Ectodermal cell (in vitro differentiated cells): Measurements from ENCODE around the gene PYGO2.

Source experiments
- H3K27ac ChIP-seq: 2 replicates; pipeline ENCODE4 v1.7.0; 2013; ENCODE audit warnings: mild to moderate bottlenecking, low read depth, low read length; ENCODE audit not compliant: insufficient read depth, poor library complexity, severe bottlenecking
- H3K27me3 ChIP-seq: 2 replicates; pipeline ENCODE4 v1.7.0; 2013; ENCODE audit warnings: mild to moderate bottlenecking, low read length; ENCODE audit not compliant: insufficient read depth, control insufficient read depth, poor library complexity, severe bottlenecking
- H3K36me3 ChIP-seq: one replicate; pipeline ENCODE4 v1.7.0; 2013; ENCODE audit warnings: low read length; ENCODE audit not compliant: control insufficient read depth, insufficient read depth
- H3K4me1 ChIP-seq: one replicate; pipeline ENCODE4 v1.7.0; 2013; ENCODE audit warnings: low read length; ENCODE audit not compliant: control insufficient read depth, insufficient read depth
- H3K4me3 ChIP-seq: 2 replicates; pipeline ENCODE4 v1.7.0; 2013; ENCODE audit warnings: low read depth, low read length, control low read depth; ENCODE audit not compliant: insufficient read depth
- H3K9me3 ChIP-seq: 2 replicates; pipeline ENCODE4 v1.7.0; 2013; ENCODE audit warnings: mild to moderate bottlenecking, low read length, moderate library complexity; ENCODE audit not compliant: control insufficient read depth
- WGBS, 2 experiments: methylation state at CpG; one replicate each; pipeline ENCODE4 v1.1.7; 2013; ENCODE audit warnings: missing lambda C conversion rate in 2 of 2; 5-methylcytosine and 5-hydroxymethylcytosine counted together

The PYGO2 gene

GRCh38 chr1:154941333-154942013 is 20.1 kb downstream of the PYGO2 start:
- H3K27ac ChIP-seq = peak overlapping the region; percentile 64
- no peaks in the 10 kb centered on the region for H3K27me3 ChIP-seq
- 72 to 77% methylated on average over 5 of the region's 5 CpGs for WGBS, 2 experiments
- H3K9me3 ChIP-seq = no peaks in the 10 kb centered on the region
- H3K4me3 ChIP-seq = no peak overlapping the region
- peaks cover 22% of the 10 kb centered on the region for H3K4me1 ChIP-seq
- H3K36me3 ChIP-seq = peaks cover 11% of the 10 kb centered on the region

DNA sequence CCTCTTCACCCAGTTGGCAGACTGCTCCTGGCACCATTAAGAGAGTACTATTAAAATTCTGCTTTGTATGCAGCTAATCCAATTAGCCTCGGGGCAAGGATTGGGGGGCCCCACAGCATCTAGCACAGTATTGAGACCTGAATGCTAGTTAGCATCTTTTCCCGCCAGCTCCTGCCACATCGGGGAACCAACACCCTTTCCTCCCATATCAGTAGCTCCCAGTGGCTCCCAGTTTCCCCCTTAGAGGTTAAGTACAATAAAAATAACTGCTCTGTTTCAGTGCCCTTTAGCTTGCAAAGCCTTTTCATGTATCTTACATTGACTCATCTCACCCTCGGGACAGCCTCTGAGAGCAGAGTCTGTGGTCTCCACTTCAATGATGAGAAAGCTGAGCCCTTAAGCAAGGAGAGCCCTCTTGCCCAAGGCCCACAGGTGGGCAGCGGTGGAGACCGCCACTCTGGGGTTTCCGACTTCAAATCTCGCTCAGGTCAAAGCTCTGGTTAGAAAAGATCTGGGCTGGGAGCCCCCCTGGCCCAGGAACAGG is 20.9 kb downstream of the PYGO2 start:
- H3K36me3 ChIP-seq = peaks cover 10% of the 10 kb centered on the region
- WGBS, 2 experiments = 86% methylated on average over 8 of the region's 8 CpGs
- no peaks in the 10 kb centered on the region for H3K27me3 ChIP-seq
- no peaks in the 10 kb centered on the region for H3K9me3 ChIP-seq
- no peak overlapping the region for H3K4me3 ChIP-seq
- peaks cover 22% of the 10 kb centered on the region for H3K4me1 ChIP-seq
- H3K27ac ChIP-seq = peak overlapping the region; percentile 30

DNA sequence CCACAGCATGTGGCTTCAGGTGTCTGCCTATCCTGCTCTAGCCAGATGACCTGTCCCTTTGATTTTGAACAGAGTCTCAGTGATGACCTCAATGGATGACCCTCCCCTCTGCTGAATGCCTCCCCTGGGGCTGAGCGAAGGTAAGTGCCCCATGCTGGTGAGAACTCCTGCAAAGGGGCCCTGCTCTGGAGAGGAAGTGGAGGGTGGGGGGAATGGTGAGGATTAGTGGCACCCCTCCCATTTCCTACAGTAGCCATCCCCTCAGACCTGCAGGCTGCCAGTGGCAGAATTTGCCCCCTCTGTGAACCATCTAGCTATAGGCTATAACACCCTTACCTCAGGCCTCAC is 21.4 kb downstream of the PYGO2 start:
- no peak overlapping the region for H3K27ac ChIP-seq

GRCh38 chr1:154938604-154939399 is 22.8 kb downstream of the PYGO2 start:
- no peaks in the 10 kb centered on the region for H3K36me3 ChIP-seq
- no peak overlapping the region for H3K4me3 ChIP-seq
- H3K27me3 ChIP-seq = no peaks in the 10 kb centered on the region
- H3K9me3 ChIP-seq = no peaks in the 10 kb centered on the region
- peaks cover 22% of the 10 kb centered on the region for H3K4me1 ChIP-seq
- WGBS, 2 experiments = 94 to 96% methylated on average over 7 of the region's 7 CpGs
- no peak overlapping the region for H3K27ac ChIP-seq

More for the DNA sequence above, 21.4 kb downstream of the PYGO2 start:
- WGBS, 2 experiments = 50 to 78% methylated on average over 1 of the region's 1 CpG
- Histone ChIP-seq H3K9me3 (no peaks in the 10 kb centered on the region), H3K4me1 (peaks cover 22% of the 10 kb centered on the region), H3K4me3 (no peak overlapping the region), H3K36me3 (peaks cover 5% of the 10 kb centered on the region), H3K27me3 (no peaks in the 10 kb centered on the region)

- Histone ChIP-seq H3K36me3 (no peaks in the 10 kb centered on the region), H3K4me3 (no peak overlapping the region), H3K27ac (no peak overlapping the region), H3K9me3 (no peaks in the 10 kb centered on the region), H3K27me3 (no peaks in the 10 kb centered on the region), H3K4me1 (peaks cover 22% of the 10 kb centered on the region)
- WGBS, 2 experiments = 88 to 92% methylated on average over 8 of the region's 8 CpGs
These were observed 23.6 kb downstream of the PYGO2 start for GRCh38 chr1:154937988-154938386.

DNA sequence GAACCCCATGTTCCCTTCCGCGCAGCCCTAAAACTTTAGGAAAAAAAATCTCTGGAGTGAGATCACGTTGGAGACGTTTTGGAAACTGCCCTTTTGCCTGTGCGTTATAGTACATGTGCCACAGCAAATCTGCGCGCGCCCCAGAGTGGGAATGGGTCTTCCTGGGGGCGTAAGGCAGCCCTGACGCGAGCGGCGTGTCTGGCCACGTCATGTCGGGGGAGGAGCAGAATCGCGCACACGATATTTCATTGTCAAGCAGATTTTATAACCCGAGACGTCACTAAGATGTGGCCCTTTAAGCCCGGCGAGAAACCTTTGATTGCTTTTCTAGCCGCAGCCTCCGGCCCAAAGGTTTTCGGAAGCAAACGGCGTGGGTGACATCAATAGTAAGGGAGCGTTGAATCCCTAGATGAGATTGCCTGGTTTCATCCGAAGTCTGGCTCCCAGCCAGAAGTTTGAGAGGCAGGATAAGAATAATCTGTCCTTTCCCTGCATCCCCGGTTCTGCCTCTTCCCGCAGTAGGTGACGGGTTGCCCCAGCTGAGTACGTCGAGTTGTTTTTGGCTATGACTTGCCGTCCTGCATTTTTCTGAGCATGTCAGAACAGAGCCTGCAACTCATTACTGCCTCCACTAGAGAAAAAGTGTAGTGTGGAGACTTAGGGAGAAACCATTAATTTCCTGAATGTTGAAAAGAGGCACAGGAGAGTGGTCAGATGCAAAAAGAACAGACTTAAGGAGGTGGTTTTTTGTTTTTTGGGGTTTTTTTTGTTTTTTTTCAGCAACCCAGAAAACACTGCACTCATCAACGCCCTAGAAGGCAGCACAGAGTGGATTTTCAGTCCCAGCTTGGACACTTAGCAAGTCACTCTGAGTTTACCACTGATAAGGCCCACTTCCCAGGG is 24.2 kb downstream of the PYGO2 start:
- H3K27me3 ChIP-seq = no peaks in the 10 kb centered on the region
- peak overlapping the region; percentile 95 for H3K27ac ChIP-seq
- peak overlapping the region; percentile 64 for H3K4me3 ChIP-seq
- WGBS, 2 experiments = 2 to 3% methylated on average over 36 of the region's 36 CpGs
- no peaks in the 10 kb centered on the region for H3K36me3 ChIP-seq
- peaks cover 22% of the 10 kb centered on the region for H3K4me1 ChIP-seq
- no peaks in the 10 kb centered on the region for H3K9me3 ChIP-seq

DNA sequence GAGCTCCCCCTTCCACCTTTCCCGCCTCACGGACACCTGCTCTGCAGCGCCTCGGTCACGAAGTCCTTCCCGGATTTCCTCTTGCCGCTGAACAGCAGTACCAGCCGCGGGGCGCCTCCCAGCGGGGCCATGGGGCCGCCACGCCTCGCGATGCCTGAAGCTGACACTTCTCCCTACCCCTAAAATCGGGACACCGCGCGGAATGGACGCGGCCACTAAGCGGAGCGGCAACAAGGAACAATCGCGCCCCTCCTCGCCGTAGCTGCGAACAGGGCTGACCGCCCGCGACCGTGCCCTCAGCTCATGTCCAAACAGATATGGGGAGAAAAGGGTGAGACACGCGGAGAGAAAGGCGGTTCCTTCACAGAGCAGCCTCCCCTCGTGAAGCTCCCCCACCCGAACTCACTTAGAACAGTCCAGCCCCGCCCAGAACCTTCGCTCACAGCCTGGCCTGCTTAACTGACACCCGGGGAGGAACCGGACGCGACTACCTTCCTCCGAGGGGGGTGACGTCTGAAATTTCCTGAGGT is 25.0 kb downstream of the PYGO2 start, which contains the start of gene PMVK:
PMVK (minus strand) TSS at position 165 of the 530 bp plus-strand sequence; CDS start at position 131, 34 bp downstream.
- H3K9me3 ChIP-seq = no peaks in the 10 kb centered on the region
- 0 to 1% methylated on average over 45 of the region's 45 CpGs for WGBS, 2 experiments
- peak within 1 kb of the TSS; percentile 95 for H3K27ac ChIP-seq
- H3K4me3 ChIP-seq = peak within 1 kb of the TSS; percentile 64
- H3K27me3 ChIP-seq = no peaks in the 10 kb centered on the region
- peaks cover 17% of the 10 kb centered on the region for H3K4me1 ChIP-seq
- no peaks in the 10 kb centered on the region for H3K36me3 ChIP-seq

GRCh38 chr1:154935749-154936554 is 25.6 kb downstream of the PYGO2 start:
- Histone ChIP-seq H3K4me1 (peaks cover 11% of the 10 kb centered on the region), H3K4me3 (peak overlapping the region; percentile 64), H3K36me3 (no peaks in the 10 kb centered on the region), H3K9me3 (no peaks in the 10 kb centered on the region), H3K27ac (peak overlapping the region; percentile 95), H3K27me3 (no peaks in the 10 kb centered on the region)
- WGBS, 2 experiments = 53 to 55% methylated on average over 27 of the region's 27 CpGs

DNA sequence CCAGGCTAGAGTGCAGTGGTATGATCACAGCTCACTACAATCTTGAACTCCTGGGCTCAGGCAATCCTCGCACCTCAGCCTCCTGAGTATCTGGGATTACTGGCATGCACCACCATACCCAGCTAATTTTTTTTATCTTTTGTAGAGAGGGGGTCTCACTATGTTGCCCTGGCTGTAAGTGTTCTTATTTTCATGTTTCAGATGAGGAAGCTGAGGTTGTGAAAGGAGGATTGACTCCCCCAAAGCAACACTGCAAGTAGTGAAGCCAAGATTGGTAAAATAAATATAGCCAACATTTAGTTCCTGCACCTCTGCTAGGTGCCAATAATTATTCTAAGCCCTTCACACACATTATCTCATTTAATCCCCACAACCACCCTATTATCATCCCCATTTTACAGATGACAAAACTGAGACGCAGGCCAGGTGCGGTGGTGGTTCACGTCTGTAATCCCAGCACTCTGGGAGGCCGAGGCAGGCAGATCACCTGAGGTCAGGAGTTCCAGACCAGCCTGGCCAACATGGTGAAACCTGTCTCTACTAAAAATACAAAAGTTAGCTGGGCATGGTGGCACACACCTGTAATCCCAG is 27.1 kb downstream of the PYGO2 start:
- Histone ChIP-seq H3K36me3 (no peaks in the 10 kb centered on the region), H3K9me3 (no peaks in the 10 kb centered on the region)
- WGBS, 2 experiments = 92 to 95% methylated on average over 5 of the region's 5 CpGs

More for the DNA sequence above, 27.1 kb downstream of the PYGO2 start:
- no peak overlapping the region for H3K4me3 ChIP-seq
- no peaks in the 10 kb centered on the region for H3K4me1 ChIP-seq
- H3K27ac ChIP-seq = no peak overlapping the region
- no peaks in the 10 kb centered on the region for H3K27me3 ChIP-seq
